Embryonic facial prominence (tissue), 1 donor: Measurements from ENCODE around the gene GXYLT1.
"Not testable (repeated sequence)": the region's sequence is repeated elsewhere in the genome, so short reads cannot be mapped to it uniquely, and the experiment has no call there.

Experiments used
- DNase-seq: peaks from one replicate; pipeline ENCODE4 v3.0.0-alpha.2; 2016; ENCODE audit errors: extremely low spot score

GXYLT1 gene

DNA sequence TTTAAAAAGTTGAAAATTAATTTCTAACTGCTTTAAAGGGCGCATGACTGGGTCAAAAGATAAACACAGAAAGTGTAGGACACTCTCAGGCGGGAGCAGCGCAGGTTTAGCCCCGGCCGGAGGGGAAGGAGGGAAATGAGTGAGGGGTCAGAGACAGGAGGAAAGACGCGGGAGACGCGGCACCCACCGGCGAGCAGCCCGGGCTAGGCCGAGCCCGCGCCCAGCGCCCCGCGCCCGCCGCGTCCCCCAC is 591 bp downstream of the GXYLT1 start:
- no peak for DNase-seq

DNA sequence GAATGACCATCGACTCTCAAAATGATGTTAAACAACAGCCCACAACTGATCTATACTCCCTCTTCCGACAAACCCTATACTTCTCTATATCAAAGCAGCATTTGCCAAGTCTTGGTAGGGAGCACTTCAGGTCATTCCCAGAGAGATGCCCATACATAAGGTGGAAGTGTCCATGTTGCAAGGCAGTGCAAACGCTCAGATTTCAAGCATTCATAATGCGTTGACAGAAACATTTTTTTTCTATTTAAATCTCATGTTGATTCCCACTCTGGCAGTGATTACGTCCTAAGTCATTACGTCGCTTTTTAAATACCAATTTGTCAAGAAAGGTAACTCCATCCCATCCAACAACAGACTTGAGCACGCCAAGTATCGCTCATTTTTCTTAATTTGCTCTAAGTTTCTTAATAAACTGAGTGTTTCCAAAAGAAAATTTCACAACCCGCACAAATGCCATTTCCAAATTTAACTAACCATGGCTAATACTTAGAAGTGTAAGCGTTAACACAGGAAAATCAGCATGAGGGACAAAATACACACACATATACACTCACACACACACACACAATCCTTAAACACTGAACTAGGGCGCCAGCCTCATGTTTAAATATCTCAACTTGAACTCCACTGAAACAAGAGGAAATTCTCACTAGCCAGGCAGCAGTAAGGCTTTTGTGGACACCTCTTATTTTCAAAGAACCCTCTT is 1.1 kb downstream of the GXYLT1 start:
- no peak for DNase-seq

DNA sequence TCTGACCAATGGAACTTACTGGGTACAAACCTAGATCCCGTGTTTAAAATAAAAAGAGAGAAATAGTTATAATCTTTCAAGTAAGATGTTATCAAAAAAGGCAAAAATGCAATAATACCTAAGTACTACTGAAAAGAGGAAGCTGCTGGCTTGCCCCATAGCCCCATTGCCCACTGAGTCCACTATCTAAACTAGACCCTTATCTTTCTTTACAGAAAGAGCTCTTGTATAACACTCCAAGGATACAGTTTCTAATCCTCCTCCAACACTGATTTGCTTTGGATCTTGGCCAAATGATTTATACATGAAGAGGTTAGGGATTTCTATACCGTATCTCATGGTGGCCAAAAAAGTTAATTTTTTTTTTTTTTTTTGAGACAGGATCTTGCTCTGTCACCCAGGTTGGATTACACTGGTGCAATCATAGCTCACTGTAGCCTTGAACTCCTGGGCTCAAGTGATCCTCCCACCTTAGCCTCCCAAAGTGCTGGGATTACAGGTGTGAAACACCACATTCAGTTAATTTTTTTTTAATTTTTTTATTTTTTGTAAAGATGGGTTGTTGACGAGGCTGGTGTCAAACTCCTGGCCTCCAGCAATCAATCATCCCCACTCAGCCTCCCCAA is 2.6 kb downstream of the GXYLT1 start:
- no peak for DNase-seq

DNA sequence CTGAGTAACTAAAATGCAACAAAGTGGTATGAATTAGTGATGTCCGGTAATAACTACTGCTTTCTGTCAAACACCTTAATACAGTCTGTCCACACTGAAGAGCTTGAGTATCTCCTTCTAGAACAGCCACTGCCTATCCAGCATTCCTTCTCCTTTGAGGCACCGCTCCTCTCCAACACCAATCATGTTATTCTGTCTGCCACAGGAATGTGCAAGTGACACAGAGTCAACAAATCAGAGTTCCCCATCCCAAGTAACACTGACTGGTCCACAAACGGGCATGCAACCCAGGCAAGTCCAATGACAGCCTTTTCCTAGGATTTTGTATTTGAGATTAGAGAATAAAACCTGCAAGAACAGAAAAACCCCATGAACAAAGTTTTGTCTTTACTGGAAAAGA is 3.8 kb downstream of the GXYLT1 start:
- no peak for DNase-seq

DNA sequence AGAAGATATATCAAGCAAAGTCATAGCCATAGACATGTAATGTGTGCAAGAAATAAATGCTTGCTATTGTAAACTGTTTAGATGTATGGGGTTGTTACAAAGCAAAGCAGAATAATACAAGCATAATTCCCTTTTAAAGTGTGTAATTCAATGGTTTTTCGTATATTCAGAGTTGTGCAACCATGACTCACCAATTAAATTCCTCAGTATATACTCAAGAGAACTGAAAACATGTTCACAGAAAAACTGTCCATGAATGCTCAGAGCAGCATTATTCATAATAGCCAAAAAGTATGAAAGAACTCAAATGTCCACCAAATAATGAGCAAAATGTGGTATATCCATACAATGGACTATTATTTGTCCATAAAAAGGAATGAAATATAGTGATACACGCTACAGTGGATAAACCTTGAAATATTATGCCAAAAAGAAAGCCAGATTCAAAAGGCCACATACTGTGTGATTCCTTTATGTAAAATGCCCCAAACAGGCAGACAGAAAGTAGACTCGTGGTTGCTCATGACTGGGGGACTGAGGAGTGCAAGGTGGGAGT is 9.3 kb downstream of the GXYLT1 start:
- DNase-seq: no peak

DNA sequence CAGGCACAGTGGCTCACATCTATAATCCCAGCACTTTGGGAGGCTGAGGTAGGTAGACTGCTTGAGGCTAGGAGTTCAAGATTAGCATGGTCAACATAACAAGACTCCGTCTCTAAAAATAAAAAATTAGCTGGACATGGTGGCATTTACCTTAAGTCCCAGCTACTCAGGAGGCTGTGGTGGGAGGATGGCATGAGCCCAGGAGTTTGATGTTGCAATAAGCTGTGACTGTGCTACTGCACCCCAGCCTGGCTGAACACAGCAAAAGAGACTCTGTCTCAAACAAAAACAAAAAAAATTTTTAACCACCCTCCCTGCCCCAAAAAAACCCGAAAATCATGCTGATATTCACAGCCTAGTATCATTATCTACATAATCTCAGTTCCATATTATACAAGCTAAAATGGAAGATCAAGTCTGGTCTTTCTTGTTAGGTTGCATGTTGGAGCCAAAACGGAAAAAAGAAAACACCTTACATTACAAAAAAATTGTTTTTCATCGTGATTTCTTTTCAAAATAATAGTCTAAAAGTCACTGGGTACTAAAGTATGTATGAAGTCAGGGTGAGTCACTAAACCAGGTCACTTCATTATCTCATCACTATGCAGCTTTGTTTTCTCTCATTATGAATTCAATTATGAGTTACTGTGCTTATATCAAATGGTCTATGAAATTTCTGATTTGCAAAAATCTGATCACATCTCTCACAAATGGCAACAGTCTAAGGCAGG is 13.8 kb downstream of the GXYLT1 start:
- DNase-seq: no peak

DNA sequence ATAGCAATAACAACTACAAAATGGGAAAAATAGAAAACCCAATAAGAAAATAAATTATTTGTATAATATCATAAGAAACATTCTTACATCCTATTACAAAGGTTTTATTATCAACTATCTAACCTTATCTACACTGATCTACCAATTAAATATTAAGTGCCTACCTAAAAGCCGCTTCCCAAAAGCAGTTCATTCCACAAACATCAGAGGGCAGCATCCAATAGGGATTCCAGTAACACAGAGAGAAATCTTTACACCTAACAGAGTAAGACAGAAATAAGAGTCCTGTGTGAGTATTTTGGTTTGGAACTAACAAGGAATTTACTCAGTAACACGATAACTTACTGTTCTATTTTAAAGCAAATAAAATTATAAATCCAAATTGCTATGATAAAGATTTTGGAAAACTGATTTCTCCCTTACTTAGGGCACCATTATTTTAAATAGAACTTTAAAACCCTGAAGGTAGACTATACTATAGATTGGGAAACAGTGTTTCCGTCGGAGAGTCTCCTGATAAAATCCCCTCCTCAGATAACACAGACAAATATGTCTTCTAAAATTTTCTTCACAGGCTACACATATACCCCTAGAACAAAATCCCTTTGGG is 15.0 kb downstream of the GXYLT1 start:
- peak; percentile 38 for DNase-seq

DNA sequence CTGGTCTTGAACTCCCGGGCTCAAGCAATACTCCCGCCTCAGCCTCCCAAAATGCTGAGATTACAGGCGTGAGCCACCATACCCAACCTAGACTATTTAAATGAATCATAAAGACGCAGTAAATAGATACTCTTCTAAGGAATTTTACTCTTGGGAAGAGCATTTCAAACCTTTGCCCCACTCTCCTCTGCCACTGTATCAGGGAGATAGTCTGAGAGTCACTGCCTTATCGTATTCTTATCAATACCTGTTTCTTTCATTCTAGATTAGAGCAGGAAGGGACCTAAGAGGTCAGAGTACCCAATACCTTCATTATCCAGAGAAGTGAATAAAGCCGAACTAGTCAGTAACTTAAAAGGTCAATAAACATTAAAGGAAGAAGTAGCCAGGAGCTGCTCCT is 15.8 kb downstream of the GXYLT1 start:
- DNase-seq: no peak

DNA sequence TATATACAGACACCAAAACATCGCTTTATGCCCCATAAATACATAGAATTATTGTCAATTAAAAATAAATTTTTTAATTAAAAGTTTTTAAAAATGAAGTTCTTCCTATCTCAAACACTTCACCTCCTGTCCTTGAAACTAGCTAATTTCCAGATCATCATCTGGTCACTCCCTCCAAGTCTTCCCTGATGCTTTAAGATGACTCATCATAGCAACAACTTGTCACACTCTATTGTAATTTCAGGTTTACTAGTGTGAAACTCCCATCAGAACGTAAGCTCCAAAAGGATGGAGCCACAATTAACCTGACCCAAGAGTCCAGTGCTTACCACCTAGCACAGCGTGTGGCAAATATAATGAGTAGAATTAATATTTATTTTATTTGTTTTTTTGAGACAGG is 16.3 kb downstream of the GXYLT1 start:
- no peak for DNase-seq

DNA sequence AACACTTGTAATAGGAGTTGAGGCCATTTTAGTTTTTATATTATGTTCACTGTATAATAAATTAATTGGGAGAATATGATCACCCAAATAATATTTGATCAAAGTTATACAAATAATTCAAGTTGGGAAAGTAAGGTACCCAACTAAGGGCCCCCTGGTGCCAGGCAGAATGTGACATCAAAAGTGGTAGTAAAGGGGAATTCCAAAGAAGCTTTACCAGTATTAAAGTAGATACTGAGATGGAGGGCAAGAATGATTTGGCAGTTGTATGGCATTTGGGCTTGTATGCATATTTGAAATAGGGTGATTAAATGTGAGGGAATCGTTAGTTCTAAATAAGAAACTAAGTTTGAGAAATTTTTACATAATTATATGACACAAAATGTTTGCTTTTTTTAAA is 17.7 kb downstream of the GXYLT1 start:
- no peak for DNase-seq

DNA sequence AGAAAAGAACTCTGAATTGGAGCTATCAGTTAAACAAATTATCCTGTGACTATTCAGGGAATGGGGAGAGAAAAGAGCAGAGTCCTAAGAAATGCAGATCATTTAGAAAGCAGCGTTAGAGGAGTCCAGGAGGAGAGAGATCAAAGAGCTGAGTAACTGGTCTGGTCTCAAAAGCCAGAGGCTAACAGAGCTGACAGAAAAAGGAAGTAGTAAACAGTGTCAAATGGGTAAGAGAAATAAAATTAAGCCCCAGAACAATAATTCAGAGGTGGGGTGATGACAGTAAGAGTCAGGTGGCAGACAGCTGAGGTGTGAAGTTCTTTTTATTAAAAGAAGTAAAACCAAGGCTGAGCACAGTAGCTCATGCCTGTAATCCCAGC is 19.3 kb downstream of the GXYLT1 start:
- no peak for DNase-seq

DNA sequence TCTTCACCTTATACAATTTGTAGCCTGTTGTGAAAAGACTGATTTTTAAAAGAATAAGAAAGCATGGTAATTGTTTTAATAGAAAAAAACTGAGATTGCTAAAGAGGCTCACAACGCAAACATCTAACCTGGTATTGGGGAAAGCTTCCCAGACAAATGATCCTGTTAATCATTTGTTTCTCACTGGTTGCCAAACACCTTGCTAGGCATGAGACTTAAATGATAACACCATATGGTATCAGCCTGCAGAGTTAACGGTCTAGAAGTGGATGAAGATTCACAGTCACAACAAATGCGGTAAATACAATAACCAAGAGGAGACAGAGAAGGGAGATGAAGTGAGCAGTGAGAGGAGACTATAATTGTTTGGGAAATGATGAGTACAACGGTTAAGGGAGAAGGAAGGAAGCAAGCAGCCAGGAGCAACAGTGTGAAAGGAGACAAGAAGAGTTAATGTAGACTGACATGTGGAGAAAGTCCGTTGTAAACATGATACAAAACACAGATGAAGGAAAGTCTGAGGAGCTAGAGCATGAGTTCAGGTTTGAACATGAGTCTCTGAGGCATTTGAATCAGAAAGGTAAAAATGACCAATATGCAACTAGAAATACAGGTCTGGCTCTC is 19.8 kb downstream of the GXYLT1 start:
- no peak for DNase-seq

DNA sequence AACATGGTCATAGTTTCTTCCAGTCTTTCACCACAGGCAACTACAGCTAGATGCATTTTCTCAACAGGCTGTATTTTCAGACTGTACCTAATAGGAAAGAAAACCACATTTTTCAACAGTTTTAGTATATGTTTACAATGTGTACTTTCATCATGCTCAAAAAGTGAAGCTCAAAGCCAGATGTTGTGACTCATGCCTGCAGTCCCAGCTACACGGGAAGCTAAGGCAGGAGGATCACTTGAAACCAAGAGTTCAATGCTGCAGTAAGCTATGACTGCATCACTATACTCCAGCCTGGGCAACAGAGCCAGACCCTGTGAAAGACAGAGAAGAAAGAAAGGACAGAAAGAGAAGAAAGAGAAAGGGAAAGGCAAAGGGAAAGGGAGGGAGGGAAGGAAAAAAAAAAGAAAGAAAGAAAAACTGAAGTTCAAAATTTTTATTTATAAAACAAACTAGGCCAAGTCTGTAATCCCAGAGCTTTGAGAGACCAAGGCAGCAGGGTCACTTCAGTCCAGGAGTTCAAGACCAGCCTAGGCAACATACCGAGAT is 25.5 kb downstream of the GXYLT1 start:
- DNase-seq: no peak

DNA sequence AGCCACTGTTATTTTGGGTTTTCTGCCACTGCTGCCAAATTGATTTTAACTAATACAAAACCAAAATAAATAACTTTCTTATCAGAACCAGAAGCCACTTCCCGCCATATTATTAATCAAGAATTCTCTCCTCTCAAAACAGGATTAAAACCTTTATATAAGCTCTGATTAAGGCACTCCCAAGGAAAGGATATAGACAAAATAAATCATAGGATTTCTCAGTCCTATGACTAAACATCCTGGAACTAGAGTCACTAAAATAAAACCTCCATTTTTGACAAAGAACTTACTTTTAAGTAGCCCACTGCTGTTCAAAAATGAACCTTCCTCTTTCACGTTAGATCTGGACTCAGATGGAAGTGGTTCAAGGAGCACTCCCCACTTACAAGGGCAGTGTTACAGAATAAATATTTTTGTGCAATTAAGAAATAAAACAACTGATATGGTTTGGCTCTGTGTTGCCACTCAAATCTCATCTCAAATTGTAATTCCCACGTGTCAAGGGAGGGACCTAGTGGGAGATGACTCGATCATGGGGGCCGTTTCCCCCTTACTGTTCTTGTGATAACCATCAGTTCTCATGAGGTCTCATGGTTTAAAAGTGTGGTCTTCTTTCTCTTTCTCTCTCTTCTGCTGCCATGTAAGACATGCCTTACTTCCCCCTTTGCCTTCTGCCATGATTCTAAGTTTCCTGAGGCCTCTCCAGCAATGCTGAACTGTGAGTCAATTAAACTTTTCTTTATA is 26.4 kb downstream of the GXYLT1 start:
- no peak for DNase-seq

DNA sequence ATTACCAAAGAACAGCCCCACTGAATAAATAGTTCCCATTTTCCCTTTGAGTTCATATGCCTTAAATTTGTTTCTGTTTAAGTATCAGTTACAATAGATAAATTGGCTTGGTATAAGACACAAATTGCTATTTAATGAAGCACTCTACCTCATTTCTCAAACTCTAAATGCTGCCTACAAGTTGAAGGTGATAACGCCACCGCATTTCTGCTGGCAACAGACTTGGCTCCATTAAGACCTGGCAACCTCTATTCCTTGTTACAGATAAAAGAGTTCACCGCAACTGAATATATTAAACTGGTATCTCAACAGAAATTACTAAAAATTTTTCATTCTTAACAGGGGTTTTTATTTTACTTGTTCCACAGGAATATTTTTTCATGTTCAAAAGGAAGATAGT is 35.6 kb downstream of the GXYLT1 start:
- DNase-seq: no peak

DNA sequence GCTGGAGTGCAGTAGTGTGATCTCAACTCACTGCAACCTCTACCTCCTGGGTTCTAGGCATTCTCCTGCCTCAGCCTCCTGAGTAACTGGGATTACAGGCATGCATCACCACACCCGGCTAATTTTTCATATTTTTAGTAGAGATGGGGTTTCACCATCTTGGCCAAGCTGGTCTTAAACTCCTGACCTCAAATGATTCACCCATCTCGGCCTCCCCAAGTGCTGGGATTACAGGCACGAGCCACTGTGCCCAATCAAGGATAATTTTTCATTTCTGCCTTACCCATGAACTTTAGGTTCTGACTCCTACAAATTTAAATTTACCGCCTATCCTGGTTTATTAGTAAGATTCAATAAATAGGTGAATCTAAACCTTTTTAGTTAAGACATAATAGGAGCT is 37.9 kb downstream of the GXYLT1 start:
- DNase-seq: not testable (repeated sequence)

DNA sequence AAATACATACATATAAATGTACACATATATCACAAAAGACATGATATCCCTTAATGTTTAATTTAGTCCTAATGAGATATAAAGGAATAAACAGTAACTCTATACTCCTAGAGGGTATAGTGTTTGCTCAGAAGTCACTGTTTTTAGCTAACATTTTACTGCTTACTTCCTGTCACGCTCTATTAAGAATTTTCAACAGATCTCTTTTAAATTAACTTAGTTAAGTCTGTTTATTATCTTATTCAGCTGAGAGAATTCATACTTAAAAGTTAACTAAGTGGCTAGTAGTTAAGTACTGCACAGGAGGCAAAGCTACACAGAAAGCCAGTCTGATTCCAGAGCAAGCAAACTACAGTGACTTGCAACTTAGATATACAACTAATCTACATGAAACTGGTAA is 39.9 kb downstream of the GXYLT1 start:
- DNase-seq: no peak

DNA sequence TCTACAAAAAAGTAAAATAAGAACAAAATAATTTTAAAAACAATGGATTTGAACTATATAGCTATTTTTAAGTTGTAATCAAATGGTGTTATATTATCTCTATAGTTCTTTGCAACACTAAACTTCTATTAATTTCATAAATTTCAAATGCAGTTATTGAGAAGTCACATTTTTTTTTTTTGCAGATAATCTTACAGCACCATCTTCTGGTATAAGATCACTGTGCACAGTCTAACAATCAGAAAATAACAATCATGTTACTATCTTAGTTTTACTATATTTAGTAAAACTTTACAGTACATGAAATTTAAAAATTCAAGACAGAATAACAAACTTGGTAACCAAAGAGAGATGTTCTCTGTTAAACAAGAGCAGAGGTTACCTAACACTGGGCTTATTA is 40.6 kb downstream of the GXYLT1 start:
- DNase-seq: no peak

DNA sequence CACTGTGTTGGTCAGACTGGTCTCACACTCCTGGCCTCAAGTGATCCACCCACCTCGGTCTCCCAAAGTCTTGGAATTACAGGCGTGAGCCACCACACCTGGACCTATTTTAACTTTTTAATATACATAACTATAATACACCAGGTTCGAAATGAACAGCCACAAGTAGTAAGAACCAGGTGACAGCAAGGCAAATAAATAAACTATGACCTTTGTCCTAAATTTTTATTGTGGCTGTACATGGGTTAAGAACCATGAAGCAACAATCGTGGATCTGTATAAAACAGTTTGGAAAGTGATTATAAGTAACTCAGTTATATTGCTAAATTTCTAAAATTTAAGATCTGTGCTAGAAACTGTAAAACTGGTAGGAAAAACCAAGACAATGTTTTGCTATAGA is 41.5 kb downstream of the GXYLT1 start:
- DNase-seq: no peak

DNA sequence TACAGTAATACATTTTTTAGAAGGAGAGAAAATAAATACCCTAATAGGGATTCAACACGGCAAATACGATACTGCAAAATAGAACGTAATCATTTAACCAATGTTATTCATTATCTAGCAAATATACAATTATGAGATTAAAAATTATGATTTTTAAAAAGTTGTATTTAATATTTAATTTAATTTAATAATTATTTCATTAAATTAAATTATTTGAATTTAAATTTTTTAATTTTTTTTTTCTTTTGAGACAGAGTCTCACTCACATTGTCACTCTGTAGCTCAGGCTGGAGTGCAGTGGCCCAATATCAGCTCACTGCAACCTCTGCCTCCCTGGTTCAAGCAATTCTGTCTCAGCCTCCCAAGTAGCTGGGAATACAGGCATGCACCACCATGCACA is 42.0 kb downstream of the GXYLT1 start:
- DNase-seq: no peak

DNA sequence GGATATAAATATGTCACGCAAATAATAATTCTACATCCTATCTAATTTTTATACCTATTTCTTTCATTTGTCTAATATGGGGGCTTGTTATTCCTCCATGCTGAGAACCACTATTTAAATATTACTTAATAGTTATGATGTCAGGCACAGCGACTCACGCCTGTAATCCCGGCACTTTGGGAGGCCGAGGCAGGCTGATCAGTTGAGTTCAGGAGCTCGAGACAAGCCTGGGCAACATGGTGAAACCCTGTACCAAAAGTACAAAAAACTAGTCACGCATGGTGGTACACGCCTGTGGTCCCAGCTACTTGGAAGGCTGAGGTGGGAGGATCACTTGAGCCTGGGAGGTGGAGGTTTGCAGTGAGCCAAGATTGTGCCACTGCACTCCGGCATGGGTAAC is 45.2 kb downstream of the GXYLT1 start:
- no peak for DNase-seq
